Psoas muscle (tissue), 8 donors: ENCODE measurements around the gene SCRN3. TPM values are rescaled to one million over a fixed set of nuclear protein-coding genes. Genes with fewer than 3 reads are reported as not detected.

Experiments used
- ATAC-seq, 4 donors: fragments of 200-7000 bp; cut with Tn5 transposase; one replicate each; pipeline ENCODE4 v1.9.1; 2020; ENCODE audit warnings: moderate library complexity in 3 of 4, mild to moderate bottlenecking in 2 of 4
- DNase-seq, 2 donors: peaks; one replicate each; pipeline ENCODE4 v3.0.0-alpha.2; 2020
- H3K27ac ChIP-seq: fragments of 200-600 bp; one replicate; pipeline ENCODE4 v1.8.0; 2022
- H3K27me3 ChIP-seq, 3 donors: fragments of 200-600 bp in 1 of 3; one replicate each; pipeline versions ENCODE4 v1.6.1 to v1.8.0; 2013 to 2022; ENCODE audit warnings: low read length in 2 of 3, mild to moderate bottlenecking in 2 of 3, moderate library complexity in 1 of 3; ENCODE audit not compliant: insufficient read depth in 3 of 3
- H3K36me3 ChIP-seq, 2 donors: fragments of 200-600 bp in 1 of 2; one replicate each; pipeline versions ENCODE4 v1.6.1 to v1.8.0; 2013 to 2022; ENCODE audit warnings: low read depth in 1 of 2, mild to moderate bottlenecking in 1 of 2, moderate library complexity in 1 of 2; ENCODE audit not compliant: insufficient read depth in 1 of 2
- H3K4me1 ChIP-seq: fragments of 200-600 bp; one replicate; pipeline ENCODE4 v1.8.0; 2022
- H3K4me3 ChIP-seq: fragments of 200-600 bp; one replicate; pipeline ENCODE4 v1.8.0; 2022; ENCODE audit warnings: mild to moderate bottlenecking
- H3K9me3 ChIP-seq: fragments of 200-600 bp; one replicate; pipeline ENCODE4 v1.8.0; 2022
- WGBS, 3 donors: extraction: QIAGEN DNeasy Blood & Tissue Kit; methylation state at CpG; one replicate each; pipeline versions ENCODE4 v1.1.6 to v1.1.7; 2013; 5-methylcytosine and 5-hydroxymethylcytosine counted together
- intact Hi-C, 2 donors: fragments of 100-400 bp; cut with DNase I; formaldehyde crosslinking; loops; one replicate each; pipeline versions ENCODE4 v1.11.0 to v1.14.2; 2022
- polyA plus RNA-seq, 3 donors: library from polyadenylated mRNA; stranded (reverse); fragments of 200-250 nt; gene quantifications; one replicate each; pipeline ENCODE4 v1.2.3, GENCODE V29; 2013
- total RNA-seq, 4 donors: library from RNA; stranded (reverse); fragmentation: NEBNext Ultra II Directional in 2 of 4; extraction: Animal tissue kit (Norgen Biotek cat#: 25700) in 2 of 4; gene quantifications; one replicate each; pipeline versions ENCODE4 v1.2.1 to v1.2.4, GENCODE V29; 2021 to 2023
- TF ChIP-seq, protein P1 (sequence below): fragments of 200-600 bp; IDR thresholded peaks from one replicate; pipeline ENCODE4 v1.8.0; 2022; ENCODE audit warnings: antibody characterized with exemption
- donor health status: healthy with polysubstance abuse.
- donor health status: DM: no; HTN: no; CAD: no; lungs with moderate emphysema.
- donor health status: Bipolar disorder and iron deficiency.
- donor health status: healthy.
- donor health status: DM: yes; HTN: yes; CAD: no.
- donor health status: DM: no; HTN: no; CAD: no.
- donor health status: DM: no; HTN: no; CAD: no.
- donor health status: DM: yes; HTN: yes; CAD: no.

Gene SCRN3
- total and polyA plus RNA-seq, 7 donors: 9.1 to 44.4 (median 28.1) TPM

DNA sequence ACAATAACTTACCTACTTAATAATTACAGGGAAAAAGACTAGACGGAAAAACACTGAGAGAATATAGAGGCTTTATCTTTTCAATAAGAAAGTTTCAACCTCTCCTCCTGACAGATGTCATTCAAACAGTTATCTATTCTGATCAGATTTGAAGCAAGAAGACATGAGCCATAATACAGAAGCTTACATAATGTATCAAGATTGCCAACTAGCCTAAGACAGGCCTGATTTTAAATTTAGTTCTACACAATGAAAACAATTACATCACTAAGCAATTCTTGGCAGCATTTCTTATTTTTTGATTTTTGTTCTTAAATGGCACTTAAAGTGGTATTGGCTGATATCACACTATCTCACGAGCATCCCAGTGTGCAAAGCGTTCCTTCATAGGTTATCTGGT lies 49.7 kb downstream of the SCRN3 start:
- 72 to 82% (median 76%) methylated on average over 3 of the region's 3 CpGs for WGBS, 3 donors
- H3K27ac ChIP-seq: no peak overlapping the region
- TF ChIP-seq, protein P1, sequence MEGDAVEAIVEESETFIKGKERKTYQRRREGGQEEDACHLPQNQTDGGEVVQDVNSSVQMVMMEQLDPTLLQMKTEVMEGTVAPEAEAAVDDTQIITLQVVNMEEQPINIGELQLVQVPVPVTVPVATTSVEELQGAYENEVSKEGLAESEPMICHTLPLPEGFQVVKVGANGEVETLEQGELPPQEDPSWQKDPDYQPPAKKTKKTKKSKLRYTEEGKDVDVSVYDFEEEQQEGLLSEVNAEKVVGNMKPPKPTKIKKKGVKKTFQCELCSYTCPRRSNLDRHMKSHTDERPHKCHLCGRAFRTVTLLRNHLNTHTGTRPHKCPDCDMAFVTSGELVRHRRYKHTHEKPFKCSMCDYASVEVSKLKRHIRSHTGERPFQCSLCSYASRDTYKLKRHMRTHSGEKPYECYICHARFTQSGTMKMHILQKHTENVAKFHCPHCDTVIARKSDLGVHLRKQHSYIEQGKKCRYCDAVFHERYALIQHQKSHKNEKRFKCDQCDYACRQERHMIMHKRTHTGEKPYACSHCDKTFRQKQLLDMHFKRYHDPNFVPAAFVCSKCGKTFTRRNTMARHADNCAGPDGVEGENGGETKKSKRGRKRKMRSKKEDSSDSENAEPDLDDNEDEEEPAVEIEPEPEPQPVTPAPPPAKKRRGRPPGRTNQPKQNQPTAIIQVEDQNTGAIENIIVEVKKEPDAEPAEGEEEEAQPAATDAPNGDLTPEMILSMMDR: no peak

GRCh38 chr2:174446531-174446930 lies 51.0 kb downstream of the SCRN3 start:
- no peak for ATAC-seq
- Histone ChIP-seq H3K27ac (no peak overlapping the region), H3K4me3 (no peak overlapping the region), H3K4me1 (no peaks in the 10 kb centered on the region), H3K27me3 (no peaks in the 10 kb centered on the region), H3K9me3 (no peaks in the 10 kb centered on the region), H3K36me3 (peaks cover 0 to 48% of the 10 kb centered on the region in 2 donors)
- 80 to 84% (median 83%) methylated on average over 4 of the region's 4 CpGs for WGBS, 3 donors
- intact Hi-C loops: no loop called here
- TF ChIP-seq, protein P1: no peak
- no peak for DNase-seq

More for the DNA sequence above, 49.7 kb downstream of the SCRN3 start:
- Histone ChIP-seq H3K36me3 (peaks cover 0 to 44% of the 10 kb centered on the region in 2 donors), H3K9me3 (no peaks in the 10 kb centered on the region), H3K4me1 (no peaks in the 10 kb centered on the region), H3K4me3 (no peak overlapping the region), H3K27me3 (no peaks in the 10 kb centered on the region)
- no peak for ATAC-seq
- intact Hi-C loops: no loop called here
- DNase-seq: no peak

- no peak overlapping the region for H3K27ac ChIP-seq
- no peak for ATAC-seq
Measured at GRCh38 chr2:174449033-174449432, 53.5 kb downstream of the SCRN3 start.

DNA sequence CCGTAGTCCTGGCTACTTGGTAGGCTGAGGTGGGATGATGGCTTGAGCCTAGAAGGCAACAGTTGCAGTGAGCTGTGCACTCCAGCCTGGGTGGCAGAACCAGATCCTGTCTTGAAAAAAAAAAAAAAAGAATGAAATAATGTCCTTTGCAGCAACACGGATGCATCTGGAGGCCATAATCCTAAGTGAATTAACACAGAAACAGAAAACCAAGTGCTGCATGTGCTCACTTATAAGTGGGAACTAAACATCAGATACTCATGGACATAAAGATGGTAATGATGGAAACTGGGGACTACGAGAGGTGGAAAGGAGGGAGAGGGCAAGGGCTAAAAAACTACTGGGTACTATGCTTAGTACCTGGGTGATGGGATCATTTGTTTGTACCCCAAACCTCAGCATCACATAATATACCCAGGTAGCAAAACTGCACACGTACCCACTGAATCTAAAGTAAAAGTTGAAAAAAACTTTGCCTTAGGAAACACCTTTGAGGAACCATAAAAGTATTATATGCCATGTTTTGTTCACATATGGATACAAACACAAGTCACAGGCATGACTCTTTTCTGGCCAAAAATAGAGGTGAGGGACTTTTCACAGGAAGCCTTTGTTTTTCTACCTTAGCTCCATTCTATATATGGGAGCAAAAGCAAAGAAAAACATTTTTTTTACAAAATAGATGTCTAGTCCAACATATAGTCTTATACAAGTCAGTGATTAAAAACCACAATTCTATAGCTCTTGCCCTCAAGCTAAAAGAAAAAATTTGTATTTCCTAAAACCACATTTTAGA lies 54.7 kb downstream of the SCRN3 start:
- Histone ChIP-seq H3K27me3 (no peaks in the 10 kb centered on the region), H3K4me1 (no peaks in the 10 kb centered on the region), H3K27ac (no peak overlapping the region), H3K36me3 (peaks cover 0 to 43% of the 10 kb centered on the region in 2 donors), H3K4me3 (no peak overlapping the region), H3K9me3 (no peaks in the 10 kb centered on the region)
- TF ChIP-seq, protein P1: no peak
- intact Hi-C loops: no loop called here
- DNase-seq (no peak), ATAC-seq (no peak)
- 79 to 85% (median 82%) methylated on average over 4 of the region's 4 CpGs for whole genome bisulfite sequencing, 3 donors

More at GRCh38 chr2:174449033-174449432, 53.5 kb downstream of the SCRN3 start:
- H3K27me3 ChIP-seq: no peaks in the 10 kb centered on the region
- 95 to 98% (median 97%) methylated on average over 2 of the region's 2 CpGs for WGBS, 3 donors
- no peaks in the 10 kb centered on the region for H3K9me3 ChIP-seq
- intact Hi-C loops: no loop called here
- DNase-seq: no peak
- TF ChIP-seq, protein P1: no peak
- no peak overlapping the region for H3K4me3 ChIP-seq
- H3K4me1 ChIP-seq: no peaks in the 10 kb centered on the region
- peaks cover 0 to 50% of the 10 kb centered on the region in 2 donors for H3K36me3 ChIP-seq
